Liver (tissue), 3 donors: ENCODE measurements around the gene PATJ.
"Not testable (repeated sequence)": the region's sequence is repeated elsewhere in the genome, so short reads cannot be mapped to it uniquely, and the experiment has no call there.

Source experiments
- ATF3 ChIP-seq: IDR thresholded peaks from 2 replicates; pipeline ENCODE4 v1.6.1; 2016; ENCODE audit warnings: antibody characterized with exemption
- RAD21 ChIP-seq, 2 donors: IDR thresholded peaks; 2 replicates each; pipeline ENCODE4 v1.6.1; 2016; ENCODE audit warnings: antibody characterized with exemption in 2 of 2, mild to moderate bottlenecking in 2 of 2
- REST ChIP-seq: IDR thresholded peaks from 2 replicates; pipeline ENCODE4 v1.6.1; 2016; ENCODE audit warnings: antibody characterized with exemption, mild to moderate bottlenecking
- RXRA ChIP-seq, 2 donors: IDR thresholded peaks; 2 replicates each; pipeline ENCODE4 v1.6.1; 2017 to 2018; ENCODE audit warnings: antibody characterized with exemption in 2 of 2, mild to moderate bottlenecking in 1 of 2
- SP1 ChIP-seq: IDR thresholded peaks from 2 replicates; pipeline ENCODE4 v1.6.1; 2018; ENCODE audit warnings: antibody characterized with exemption, mild to moderate bottlenecking
- TAF1 ChIP-seq: conservative IDR thresholded peaks from 2 replicates; pipeline ENCODE4 v1.6.1; 2016; ENCODE audit warnings: antibody characterized with exemption, mild to moderate bottlenecking
- YY1 ChIP-seq: IDR thresholded peaks from 2 replicates; pipeline ENCODE4 v1.6.1; 2016; ENCODE audit warnings: antibody characterized with exemption, mild to moderate bottlenecking
- TF ChIP-seq, protein P1 (sequence below): fragments of 150-350 bp; IDR thresholded peaks from 2 replicates; pipeline ENCODE4 v1.5.1; 2017; ENCODE audit warnings: improper control_type of control experiment, low read depth, low read length; ENCODE audit not compliant: missing input control
- TF ChIP-seq, protein P2 (sequence below): IDR thresholded peaks from 2 replicates; pipeline ENCODE4 v1.6.1; 2016; ENCODE audit warnings: antibody characterized with exemption
- TF ChIP-seq, protein P3 (sequence below): IDR thresholded peaks from 2 replicates; pipeline ENCODE4 v1.6.1; 2016; ENCODE audit warnings: antibody characterized with exemption
- donor health status: healthy.
- donor health status: healthy.

DNA sequence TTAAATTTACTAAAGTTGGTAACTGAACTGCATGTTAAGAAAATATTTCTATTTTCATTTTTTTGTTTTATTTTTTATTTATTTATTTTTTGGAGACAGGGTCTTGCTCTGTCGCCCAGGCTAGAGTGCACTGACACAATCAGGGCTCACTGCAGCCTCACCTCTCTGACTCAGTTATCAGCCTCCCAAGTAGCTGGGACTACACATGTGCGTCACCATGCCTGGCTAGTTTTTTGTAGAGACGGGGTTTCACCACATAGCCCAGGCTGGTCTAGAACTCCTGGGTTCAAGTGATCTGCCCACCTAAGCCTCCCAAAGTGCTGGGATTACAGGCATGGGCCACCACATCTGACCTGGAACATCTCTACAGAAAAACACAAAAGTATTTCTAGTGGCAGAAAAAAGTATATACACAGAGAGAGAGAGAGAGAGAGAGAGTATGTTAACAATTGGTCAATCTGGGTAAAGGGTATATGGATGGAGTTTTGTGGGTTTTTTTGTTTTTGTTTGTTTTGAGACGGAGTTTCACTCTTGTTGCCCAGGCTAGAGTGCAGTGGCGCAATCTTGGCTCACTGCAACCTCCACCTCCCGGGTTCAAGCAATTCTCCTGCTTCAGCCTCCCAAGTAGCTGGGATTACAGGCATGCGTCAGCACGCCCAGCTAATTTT, 23.1 kb upstream of the PATJ start:
- TF ChIP-seq, protein P1, sequence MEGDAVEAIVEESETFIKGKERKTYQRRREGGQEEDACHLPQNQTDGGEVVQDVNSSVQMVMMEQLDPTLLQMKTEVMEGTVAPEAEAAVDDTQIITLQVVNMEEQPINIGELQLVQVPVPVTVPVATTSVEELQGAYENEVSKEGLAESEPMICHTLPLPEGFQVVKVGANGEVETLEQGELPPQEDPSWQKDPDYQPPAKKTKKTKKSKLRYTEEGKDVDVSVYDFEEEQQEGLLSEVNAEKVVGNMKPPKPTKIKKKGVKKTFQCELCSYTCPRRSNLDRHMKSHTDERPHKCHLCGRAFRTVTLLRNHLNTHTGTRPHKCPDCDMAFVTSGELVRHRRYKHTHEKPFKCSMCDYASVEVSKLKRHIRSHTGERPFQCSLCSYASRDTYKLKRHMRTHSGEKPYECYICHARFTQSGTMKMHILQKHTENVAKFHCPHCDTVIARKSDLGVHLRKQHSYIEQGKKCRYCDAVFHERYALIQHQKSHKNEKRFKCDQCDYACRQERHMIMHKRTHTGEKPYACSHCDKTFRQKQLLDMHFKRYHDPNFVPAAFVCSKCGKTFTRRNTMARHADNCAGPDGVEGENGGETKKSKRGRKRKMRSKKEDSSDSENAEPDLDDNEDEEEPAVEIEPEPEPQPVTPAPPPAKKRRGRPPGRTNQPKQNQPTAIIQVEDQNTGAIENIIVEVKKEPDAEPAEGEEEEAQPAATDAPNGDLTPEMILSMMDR: not testable (repeated sequence)
- TF ChIP-seq TAF1; ATF3; REST; RXRA (IDR thresholded peaks at IDR 0.05); RAD21 (IDR thresholded peaks at IDR 0.05); YY1; SP1: not testable (repeated sequence)
- TF ChIP-seq, protein P2, sequence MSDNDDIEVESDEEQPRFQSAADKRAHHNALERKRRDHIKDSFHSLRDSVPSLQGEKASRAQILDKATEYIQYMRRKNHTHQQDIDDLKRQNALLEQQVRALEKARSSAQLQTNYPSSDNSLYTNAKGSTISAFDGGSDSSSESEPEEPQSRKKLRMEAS: not testable (repeated sequence)
- TF ChIP-seq, protein P3, sequence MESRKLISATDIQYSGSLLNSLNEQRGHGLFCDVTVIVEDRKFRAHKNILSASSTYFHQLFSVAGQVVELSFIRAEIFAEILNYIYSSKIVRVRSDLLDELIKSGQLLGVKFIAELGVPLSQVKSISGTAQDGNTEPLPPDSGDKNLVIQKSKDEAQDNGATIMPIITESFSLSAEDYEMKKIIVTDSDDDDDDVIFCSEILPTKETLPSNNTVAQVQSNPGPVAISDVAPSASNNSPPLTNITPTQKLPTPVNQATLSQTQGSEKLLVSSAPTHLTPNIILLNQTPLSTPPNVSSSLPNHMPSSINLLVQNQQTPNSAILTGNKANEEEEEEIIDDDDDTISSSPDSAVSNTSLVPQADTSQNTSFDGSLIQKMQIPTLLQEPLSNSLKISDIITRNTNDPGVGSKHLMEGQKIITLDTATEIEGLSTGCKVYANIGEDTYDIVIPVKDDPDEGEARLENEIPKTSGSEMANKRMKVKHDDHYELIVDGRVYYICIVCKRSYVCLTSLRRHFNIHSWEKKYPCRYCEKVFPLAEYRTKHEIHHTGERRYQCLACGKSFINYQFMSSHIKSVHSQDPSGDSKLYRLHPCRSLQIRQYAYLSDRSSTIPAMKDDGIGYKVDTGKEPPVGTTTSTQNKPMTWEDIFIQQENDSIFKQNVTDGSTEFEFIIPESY: not testable (repeated sequence)
